Adrenal gland (tissue), 12 donors: ENCODE data around the gene ADAM10. TPM values are rescaled to one million over a fixed set of nuclear protein-coding genes. Genes with fewer than 3 reads are reported as not detected.

Source experiments
- DNase-seq, 7 donors: peaks; one replicate each; pipeline ENCODE4 v3.0.0-alpha.2; 2019 to 2020
- H3K27ac ChIP-seq, 5 donors: fragments of 200-600 bp; sonication (generic) in 4 of 5; 1 replicate in 3 of 5; 2 replicates in 2 of 5; pipeline versions ENCODE4 v1.5.1 to v1.8.0; 2016 to 2020; ENCODE audit warnings: mild to moderate bottlenecking in 1 of 5
- H3K27me3 ChIP-seq: fragments of 200-600 bp; 2 replicates; pipeline ENCODE4 v1.8.0; 2021
- H3K36me3 ChIP-seq, 2 donors: fragments of 200-600 bp; replicated peaks in 1 of 2; 1 replicate in 1 of 2; 2 replicates in 1 of 2; pipeline versions ENCODE4 v1.5.1 to v1.8.0; 2018 to 2022
- H3K4me1 ChIP-seq, 2 donors: fragments of 200-600 bp; replicated peaks in 1 of 2; 1 replicate in 1 of 2; 2 replicates in 1 of 2; pipeline versions ENCODE4 v1.5.1 to v1.8.0; 2018 to 2021
- H3K4me3 ChIP-seq, 4 donors: fragments of 200-600 bp; sonication (generic) in 3 of 4; one replicate each; pipeline ENCODE4 v1.5.1; 2016 to 2018
- H3K9me3 ChIP-seq, 3 donors: fragments of 200-600 bp; sonication (generic) in 1 of 3; replicated peaks in 1 of 3; 1 replicate in 2 of 3; 2 replicates in 1 of 3; pipeline versions ENCODE4 v1.5.1 to v1.8.0; 2016 to 2021
- CTCF ChIP-seq, 6 experiments: fragments of 450-650 bp in 4 of 6; fragments of 200-600 bp in 2 of 6; sonication (generic) in 1 of 6; IDR thresholded peaks; 1 replicate in 5 of 6; 2 replicates in 1 of 6; pipeline versions ENCODE4 v1.5.1 to v1.8.0; 2016 to 2021; ENCODE audit warnings: antibody characterized with exemption in 6 of 6, mild to moderate bottlenecking in 2 of 6, moderate library complexity in 1 of 6
- POLR2A ChIP-seq, 2 donors: fragments of 450-650 bp; IDR thresholded peaks; one replicate each; pipeline ENCODE4 v1.6.1; 2017; ENCODE audit warnings: antibody characterized with exemption in 2 of 2, mild to moderate bottlenecking in 2 of 2, moderate library complexity in 1 of 2
- WGBS, 4 donors: extraction: QIAGEN DNeasy Blood & Tissue Kit in 2 of 4; methylation state at CpG; one replicate each; pipeline versions ENCODE4 v1.1.5 to v1.1.7; 2013 to 2017; 5-methylcytosine and 5-hydroxymethylcytosine counted together
- intact Hi-C, 2 donors: fragments of 100-400 bp; cut with DNase I; formaldehyde crosslinking; loops; one replicate each; pipeline versions ENCODE4 v1.14.1 to v1.15.0; 2022 to 2023
- polyA plus RNA-seq, 3 donors: library from polyadenylated mRNA; stranded (reverse); fragments of 200-250 nt in 2 of 3; fragments of 350-450 nt in 1 of 3; fragmentation: Illumina TruSeq in 1 of 3; extraction: RNeasy Lipid Tissue Mini Kit (QIAGEN cat#74804) in 1 of 3; gene quantifications; one replicate each; pipeline ENCODE4 v1.2.3, GENCODE V29; 2013 to 2014
- total RNA-seq, 9 donors: library from RNA; depleted of rRNA in 4 of 9; stranded (reverse); fragments of >200 nt in 4 of 9; fragments of 120-200 nt in 1 of 9; fragmentation: NEBNext Ultra II Directional in 1 of 9; extraction: Animal tissue kit (Norgen Biotek cat#: 25700) in 1 of 9; gene quantifications; one replicate each; pipeline versions ENCODE4 v1.1.0 to v1.2.4, GENCODE V29; 2013 to 2023
- donor health status: healthy with polysubstance abuse.
- donor health status: Bipolar disorder and iron deficiency.
- donor health status: DM: yes; HTN: yes; CAD: no.
- donor health status: DM: no; HTN: no; CAD: no.
- donor health status: DM: no; HTN: no; CAD: no.
- donor health status: DM: yes; HTN: yes; CAD: no.

Gene ADAM10
- total and polyA plus RNA-seq, 12 donors: 6.2 to 97.9 (median 50.7) TPM

DNA sequence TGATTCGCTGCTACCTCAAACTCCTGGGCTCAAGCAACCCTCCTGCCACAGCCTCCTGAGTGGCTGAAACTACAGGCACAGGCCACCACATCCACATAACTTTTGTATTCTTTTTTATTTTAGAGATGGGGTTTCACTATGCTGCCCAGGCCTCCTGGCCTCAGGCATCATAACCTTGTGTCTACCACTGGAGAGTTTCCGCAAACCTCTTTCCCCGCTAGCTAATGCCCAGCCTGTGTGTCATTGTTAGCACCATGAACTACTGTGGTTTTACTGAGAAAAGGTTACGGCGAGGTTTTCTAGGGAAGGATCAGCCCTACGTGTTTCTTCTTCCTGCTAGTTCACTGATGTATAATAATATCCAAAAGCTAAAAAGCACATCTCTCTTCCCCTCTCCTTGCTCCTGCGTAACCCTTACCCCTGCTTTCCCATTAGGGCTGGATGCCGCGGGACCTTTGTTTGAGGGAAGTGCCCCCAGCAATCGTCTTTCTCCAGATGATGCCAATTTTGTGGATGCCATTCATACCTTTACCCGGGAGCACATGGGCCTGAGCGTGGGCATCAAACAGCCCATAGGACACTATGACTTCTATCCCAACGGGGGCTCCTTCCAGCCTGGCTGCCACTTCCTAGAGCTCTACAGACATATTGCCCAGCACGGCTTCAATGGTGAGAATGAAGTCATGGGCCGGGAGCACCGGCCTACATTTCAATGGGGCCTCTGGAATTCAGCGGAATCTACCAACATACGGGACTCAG lies 204.0 kb downstream of the ADAM10 start:
- 93 to 97% (median 95%) methylated on average over 14 to 18 of the region's 18 CpGs for WGBS, 4 donors
- Histone ChIP-seq H3K4me1 (peaks cover 10% of the 10 kb centered on the region in 2 donors), H3K36me3 (no peaks in the 10 kb centered on the region), H3K9me3 (no peaks in the 10 kb centered on the region), H3K27me3 (no peaks in the 10 kb centered on the region), H3K27ac (no peak overlapping the region), H3K4me3 (no peak overlapping the region)
- peak in 1 of 7 donors; percentile 47 for DNase-seq
- intact Hi-C loops: loop anchor here in 1 of 2 donors (10.0 kb wide), 1 partner anchor 111 kb away; the partner anchor contains the start of gene LIPC
- TF ChIP-seq CTCF (IDR thresholded peaks at IDR 0.05) (no peak), POLR2A (IDR thresholded peaks at IDR 0.05) (no peak)

- no peak overlapping the region for H3K27ac ChIP-seq
These were observed 204.8 kb downstream of the ADAM10 start for GRCh38 chr15:58544756-58545155.

DNA sequence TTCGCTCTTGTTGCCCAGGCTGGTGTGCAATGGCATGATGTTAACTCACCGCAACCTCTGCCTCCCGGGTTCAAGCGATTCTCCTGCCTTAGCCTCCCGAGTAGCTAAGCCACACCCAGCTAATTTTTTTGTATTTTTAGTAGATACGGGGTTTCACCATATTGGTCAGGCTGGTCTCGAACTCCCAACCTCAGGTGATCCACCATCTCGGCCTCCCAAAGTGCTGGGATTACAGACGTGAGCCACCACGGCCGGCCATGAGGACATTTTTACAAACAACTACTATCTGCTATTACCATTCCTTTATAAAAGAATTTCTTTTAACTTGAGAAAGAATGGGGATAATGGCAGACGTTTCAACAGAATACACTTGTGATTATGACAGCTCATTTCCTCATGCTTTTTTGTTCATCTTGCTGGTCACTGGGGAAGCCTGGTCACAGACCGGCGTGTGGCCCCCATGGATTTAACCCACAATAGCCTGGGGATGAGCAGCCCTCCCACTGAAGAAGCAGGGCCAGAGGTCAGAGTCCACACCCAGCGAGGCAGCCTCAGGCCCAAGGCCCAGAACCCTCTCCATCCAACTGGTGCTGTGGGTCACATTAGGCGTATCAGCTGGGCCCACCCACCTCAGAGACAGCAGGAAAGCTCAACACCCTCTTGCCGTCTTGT lies 205.7 kb downstream of the ADAM10 start:
- TF ChIP-seq POLR2A (IDR thresholded peaks at IDR 0.05) (no peak), CTCF (IDR thresholded peaks at IDR 0.05) (no peak)
- H3K36me3 ChIP-seq: no peaks in the 10 kb centered on the region
- WGBS, 4 donors: 90 to 95% (median 93%) methylated on average over 16 to 17 of the region's 17 CpGs
- no peak overlapping the region for H3K4me3 ChIP-seq
- no peaks in the 10 kb centered on the region for H3K9me3 ChIP-seq
- intact Hi-C loops: loop anchor here in 1 of 2 donors (10.0 kb wide), 1 partner anchor 109 kb away; the partner anchor contains the start of gene LIPC
- DNase-seq: peak in 1 of 7 donors; percentile 35
- no peaks in the 10 kb centered on the region for H3K27me3 ChIP-seq
- H3K27ac ChIP-seq: no peak overlapping the region
- peaks cover 10% of the 10 kb centered on the region in 2 donors for H3K4me1 ChIP-seq

More at GRCh38 chr15:58544756-58545155, 204.8 kb downstream of the ADAM10 start:
- no peak overlapping the region for H3K4me3 ChIP-seq
- intact Hi-C loops: loop anchor here in 1 of 2 donors (10.0 kb wide), 1 partner anchor 110 kb away; the partner anchor contains the start of gene LIPC
- DNase-seq: no peak
- H3K27me3 ChIP-seq: no peaks in the 10 kb centered on the region
- 91 to 96% (median 93%) methylated on average over 5 of the region's 5 CpGs for WGBS, 4 donors
- no peaks in the 10 kb centered on the region for H3K9me3 ChIP-seq
- TF ChIP-seq CTCF (IDR thresholded peaks at IDR 0.05): no peak
- no peak for TF ChIP-seq POLR2A (IDR thresholded peaks at IDR 0.05)
- H3K4me1 ChIP-seq: peaks cover 10% of the 10 kb centered on the region in 2 donors
- no peaks in the 10 kb centered on the region for H3K36me3 ChIP-seq

- 85 to 92% (median 89%) methylated on average over 22 of the region's 22 CpGs for WGBS, 4 donors
- intact Hi-C loops: loop anchor here in 1 of 2 donors (10.0 kb wide), 1 partner anchor 107 kb away; the partner anchor contains the start of gene LIPC
- no peaks in the 10 kb centered on the region for H3K9me3 ChIP-seq
- no peak for DNase-seq
- H3K4me3 ChIP-seq: no peak overlapping the region
- H3K27ac ChIP-seq: no peak overlapping the region
- H3K36me3 ChIP-seq: no peaks in the 10 kb centered on the region
- no peak for TF ChIP-seq CTCF (IDR thresholded peaks at IDR 0.05)
- no peak for TF ChIP-seq POLR2A (IDR thresholded peaks at IDR 0.05)
- peaks cover 3 to 4% of the 10 kb centered on the region in 2 donors for H3K4me1 ChIP-seq
- no peaks in the 10 kb centered on the region for H3K27me3 ChIP-seq
These were observed 208.0 kb downstream of the ADAM10 start for GRCh38 chr15:58541410-58542087.
